NCI-H446 (cell line): ENCODE measurements around the gene PBRM1.
"Not testable (repeated sequence)": the region's sequence is repeated elsewhere in the genome, so short reads cannot be mapped to it uniquely, and the experiment has no call there.

Experiments
- DNase-seq, 2 experiments: peaks; one replicate each; lab custom pipeline; 2025; lab: John Stamatoyannopoulos, UW

Gene PBRM1

DNA sequence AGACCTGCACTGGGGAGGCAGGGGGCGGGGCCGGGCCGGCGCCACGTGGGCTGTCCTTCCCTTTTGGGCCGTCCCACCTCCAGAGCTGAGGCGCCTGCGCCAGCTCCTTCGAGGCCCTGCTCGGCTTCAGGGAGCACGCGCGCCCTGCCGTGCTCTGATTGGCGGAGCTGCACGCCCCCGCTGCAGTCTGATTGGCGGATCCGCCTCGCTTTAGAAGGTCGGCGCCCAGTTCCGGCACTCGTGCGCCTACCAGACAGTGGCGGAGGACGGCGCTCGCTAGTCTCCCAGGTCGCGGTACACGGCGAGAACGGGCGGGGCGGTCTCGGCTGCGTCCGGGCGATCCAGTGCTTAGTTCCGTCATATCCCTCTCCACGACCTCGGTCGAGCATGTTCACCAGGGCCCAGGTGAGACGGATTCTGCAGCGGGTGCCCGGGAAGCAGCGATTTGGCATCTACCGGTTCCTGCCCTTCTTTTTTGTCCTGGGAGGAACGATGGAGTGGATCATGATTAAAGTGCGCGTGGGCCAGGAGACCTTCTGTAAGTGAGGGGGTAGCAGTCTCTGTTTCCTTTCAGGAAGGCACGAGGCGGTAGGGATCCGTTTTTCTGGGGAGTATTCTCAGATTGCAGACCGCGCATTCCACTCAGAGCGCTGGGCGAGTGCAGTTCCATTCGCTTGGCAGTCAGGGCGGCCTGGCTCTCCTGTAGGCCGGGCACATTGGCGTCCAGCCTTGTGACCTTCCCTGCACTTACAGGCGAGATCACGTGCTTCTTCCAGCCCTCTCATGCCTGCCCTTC lies 149.1 kb downstream of the PBRM1 start, which contains the start of gene UQCC5:
TSS of gene UQCC5 (plus strand) at position 237 of the 796 bp plus-strand sequence. CDS start at position 388, 151 bp downstream.
- DNase-seq: peak; percentile 85 to 96

- DNase-seq: no peak
These were observed 149.7 kb downstream of the PBRM1 start for GRCh38 chr3:52536112-52536368.

DNA sequence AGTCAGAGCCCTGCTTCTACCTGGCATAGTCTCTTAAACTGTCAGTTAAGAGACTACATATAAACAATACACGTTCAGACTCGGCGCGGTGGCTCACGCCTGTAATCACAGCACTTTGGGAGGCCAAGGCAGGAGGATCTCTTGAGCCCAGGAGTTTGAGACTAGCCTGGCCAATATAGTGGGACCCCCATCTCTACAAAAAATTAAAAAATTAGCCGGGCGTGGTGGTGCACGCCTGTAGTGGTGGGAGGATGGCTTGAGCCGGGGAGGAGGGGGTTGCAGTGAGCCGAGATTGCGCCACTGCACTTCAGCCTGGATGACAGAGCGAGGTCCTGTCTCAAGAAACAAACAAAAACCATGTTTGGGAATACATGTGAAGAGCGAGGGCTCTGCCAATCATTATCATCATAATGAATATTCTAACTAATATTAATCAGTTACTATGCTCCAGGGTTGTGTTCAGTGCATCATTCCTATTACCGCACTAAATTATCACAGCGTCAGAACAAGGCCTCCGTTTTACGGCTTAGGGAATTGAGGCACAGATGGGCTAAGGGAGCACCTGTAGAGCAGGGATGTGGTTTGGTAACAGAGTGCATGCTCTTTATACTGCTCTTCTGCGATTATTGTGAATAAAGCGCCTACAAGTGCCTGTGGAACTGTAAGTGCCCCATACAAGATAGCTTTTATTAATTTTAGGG lies 150.2 kb downstream of the PBRM1 start:
- no peak for DNase-seq

GRCh38 chr3:52534281-52535183 lies 151.2 kb downstream of the PBRM1 start:
- DNase-seq: no peak

GRCh38 chr3:52533623-52534280 lies 152.0 kb downstream of the PBRM1 start, which contains the start of gene NT5DC2:
TSS of gene NT5DC2 (minus strand) at chr3:52533857. CDS start at chr3:52533737, 120 bp downstream.
- peak in 1 of 2 experiments; percentile 70 for DNase-seq

GRCh38 chr3:52532838-52533622 lies 152.7 kb downstream of the PBRM1 start:
- DNase-seq: no peak

GRCh38 chr3:52532517-52532837 lies 153.2 kb downstream of the PBRM1 start:
- no peak for DNase-seq

DNA sequence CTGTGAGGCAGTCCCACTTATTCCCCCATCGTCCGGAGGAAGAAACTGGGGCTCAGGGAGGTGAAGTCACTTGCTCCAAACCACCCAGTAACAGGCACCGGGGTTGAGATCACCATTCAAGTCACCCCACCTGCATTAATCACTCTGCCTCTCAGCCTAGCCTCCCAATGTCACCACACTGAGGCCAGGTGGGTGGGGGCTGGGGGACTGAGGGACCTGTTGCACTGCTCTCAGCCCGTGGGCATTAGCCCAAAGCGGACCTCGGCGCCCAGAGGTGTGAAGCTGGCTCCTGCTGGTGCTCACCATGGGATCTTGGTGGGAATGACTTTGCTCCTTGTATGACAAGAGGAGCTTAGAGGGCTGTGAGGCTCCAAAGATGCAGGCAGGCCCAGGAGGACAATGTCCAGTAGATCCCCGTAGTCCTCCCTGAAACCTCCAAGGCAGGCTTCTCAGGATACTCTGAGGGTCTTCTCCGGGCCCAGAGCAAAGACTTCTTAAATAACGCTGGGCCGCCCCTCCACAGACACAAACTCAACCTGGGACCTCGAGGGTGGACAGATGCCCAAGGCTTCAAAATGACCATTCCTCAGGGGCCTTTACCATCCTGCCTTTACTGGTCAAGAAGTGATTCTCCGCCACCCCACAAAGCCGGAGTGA lies 153.7 kb downstream of the PBRM1 start:
- DNase-seq: no peak

DNA sequence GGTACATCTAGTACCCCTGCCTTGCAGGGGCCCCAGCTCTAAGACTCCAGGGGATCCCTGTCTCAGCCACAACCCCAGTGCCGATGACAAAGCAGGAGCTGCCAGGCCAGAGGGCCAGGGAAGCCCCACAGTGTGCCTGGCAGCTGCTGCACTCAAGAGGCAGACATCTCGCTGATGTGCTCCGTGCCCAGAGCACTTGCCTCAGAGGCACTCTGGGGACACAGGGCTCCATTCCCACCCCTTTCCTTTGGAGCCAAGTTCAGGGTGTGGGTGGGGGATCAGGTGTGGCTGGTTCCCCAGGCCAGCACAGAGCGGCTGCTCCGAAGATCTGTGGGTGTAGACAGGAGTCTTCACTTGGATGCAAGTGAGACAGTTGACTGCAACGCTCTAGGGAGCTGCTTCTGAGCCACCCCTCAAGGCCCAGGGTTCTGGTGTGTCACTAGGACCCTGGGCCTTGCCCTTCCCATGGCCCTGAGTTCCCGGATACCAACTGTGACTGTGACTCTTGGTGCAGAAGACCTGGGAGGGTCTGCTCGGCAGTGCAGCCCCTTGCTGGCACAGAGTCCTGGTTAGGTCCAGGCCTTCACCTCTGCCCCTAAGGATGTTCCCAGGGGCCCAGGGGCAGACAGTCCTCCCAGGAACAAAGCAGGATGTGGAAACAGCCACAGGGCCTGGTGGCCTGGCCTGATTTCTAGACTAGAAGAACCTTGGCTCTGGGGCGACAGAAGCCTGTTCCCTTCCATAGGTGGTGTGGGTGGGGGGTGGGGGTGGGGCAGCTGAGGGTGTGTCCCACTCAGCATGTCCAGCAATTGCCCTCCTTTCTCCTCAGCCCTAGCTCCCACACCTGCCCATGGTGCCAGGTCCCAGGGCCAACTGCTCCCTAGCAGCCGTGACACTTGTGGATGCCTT lies 154.5 kb downstream of the PBRM1 start:
- no peak for DNase-seq

- DNase-seq: no peak
These were observed 156.1 kb downstream of the PBRM1 start for GRCh38 chr3:52529376-52530333.

GRCh38 chr3:52528586-52529375 lies 156.9 kb downstream of the PBRM1 start:
- DNase-seq: no peak

GRCh38 chr3:52527732-52528585 lies 157.8 kb downstream of the PBRM1 start:
- DNase-seq: no peak

GRCh38 chr3:52527039-52527731 lies 158.5 kb downstream of the PBRM1 start:
- DNase-seq: no peak

- not testable (repeated sequence) for DNase-seq
These were observed 159.1 kb downstream of the PBRM1 start for GRCh38 chr3:52526671-52527038.

- no peak for DNase-seq
These were observed 159.8 kb downstream of the PBRM1 start for GRCh38 chr3:52525680-52526561.
